ENCODE data around the gene CFAP61.

CFAP61 gene

DNA sequence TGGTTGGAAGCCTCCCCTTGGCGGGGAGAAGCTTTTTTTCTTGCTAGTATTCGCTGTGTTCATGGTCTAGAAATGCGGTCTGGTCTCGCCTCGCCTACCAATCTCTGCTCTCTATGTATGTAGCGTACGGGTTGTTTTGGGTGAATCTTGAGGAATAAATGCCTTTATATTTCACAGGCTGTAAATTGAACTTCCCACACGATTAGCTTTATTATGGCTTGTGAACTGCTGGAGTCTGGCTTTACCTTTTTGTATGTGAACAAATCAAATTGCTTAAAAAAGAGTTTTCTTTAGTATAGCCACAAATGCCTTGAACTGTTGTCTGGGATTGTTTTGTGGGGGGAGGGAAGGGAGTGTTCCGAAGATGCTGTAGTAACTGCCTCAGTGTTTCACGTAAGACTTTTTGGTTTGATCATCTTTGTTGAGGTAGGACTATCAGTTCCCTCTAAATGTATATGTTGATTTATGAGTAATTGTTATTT, 317.8 kb downstream of the CFAP61 start:
- DNase-seq: no peak

DNA sequence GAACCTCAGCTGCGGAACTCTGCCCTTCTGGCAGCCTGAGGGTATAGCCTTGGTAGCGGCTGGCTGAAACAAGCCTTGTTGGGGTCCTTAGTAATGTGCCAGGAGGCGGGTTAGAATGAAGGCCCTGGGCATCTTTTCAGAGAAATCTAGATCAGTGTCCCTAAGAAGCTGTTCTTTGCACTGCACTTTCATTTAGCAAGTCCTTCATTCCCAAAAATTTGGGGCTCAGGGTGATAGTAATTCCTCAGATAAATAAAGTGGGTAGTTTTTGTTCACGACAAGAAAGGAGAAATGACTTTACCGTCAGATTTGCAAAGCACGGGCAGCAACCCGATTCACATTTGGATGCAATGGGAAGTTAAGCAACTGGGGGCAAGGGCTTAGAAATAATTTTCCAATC, 318.8 kb downstream of the CFAP61 start:
- DNase-seq: no peak

DNA sequence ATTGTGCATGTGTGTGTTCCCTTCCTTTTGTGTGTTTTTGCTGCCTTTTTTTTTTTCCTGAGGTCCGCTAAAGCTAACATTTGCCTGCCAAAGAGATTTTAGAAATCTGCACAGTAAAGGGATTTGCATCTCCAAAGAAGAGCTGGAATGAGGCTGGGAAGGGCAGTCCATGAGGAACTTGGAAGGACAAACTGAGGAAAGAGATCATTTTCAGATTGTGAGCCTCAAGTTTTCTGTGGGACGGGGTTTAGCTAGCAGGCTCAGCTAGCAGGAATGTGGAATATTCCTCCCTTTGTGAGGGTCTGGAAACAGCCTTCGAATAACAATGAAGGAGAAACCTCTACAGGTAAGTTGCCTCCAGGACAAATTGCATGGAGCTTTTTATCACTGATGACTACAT, 319.3 kb downstream of the CFAP61 start:
- DNase-seq: no peak

DNA sequence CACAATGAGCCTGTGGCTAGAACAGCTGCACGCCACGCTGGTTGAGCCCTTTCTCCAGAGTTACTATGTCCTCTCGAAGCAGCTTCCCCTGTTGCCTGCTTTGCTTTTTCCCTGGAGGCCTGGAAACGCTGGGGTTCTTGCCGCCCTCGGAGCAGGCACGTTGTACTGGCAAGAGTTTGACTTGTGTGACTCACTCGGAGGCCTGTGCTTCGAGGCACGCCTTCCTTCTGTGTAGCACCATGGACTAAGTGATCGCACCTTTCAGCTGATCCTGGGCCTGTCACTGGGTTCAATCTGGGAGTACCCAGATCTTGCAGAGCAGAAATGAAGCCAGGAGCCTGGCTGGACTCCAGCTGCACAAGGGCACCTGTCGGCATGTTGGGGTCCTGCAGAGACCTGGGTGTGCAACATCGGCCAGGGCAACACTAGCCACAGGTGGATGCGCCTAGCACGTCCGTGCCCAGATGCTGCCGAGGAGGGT, 320.8 kb downstream of the CFAP61 start:
- DNase-seq: no peak

- no peak for DNase-seq
These were observed 323.5 kb downstream of the CFAP61 start for GRCh38 chr20:20375862-20376261.

DNA sequence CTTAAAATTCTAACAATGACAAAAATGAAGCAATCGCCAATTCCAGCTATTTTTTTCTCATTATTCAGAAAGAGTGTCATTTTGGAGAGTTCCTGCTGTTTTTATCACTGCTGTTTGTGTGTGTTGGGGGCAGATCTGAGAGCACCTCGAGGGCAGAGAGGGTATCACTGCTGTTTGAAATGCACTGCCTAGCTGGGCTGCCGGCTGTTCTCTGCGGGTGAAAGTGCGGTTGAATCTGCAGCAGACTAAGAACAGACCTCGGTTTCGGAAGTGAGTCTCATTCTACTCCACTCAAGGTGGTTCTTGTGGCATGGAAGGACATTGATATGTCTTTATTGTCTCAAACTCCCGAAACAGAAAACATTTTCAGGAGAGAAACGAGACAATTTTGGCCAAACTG, 333.9 kb downstream of the CFAP61 start:
- DNase-seq: no peak

DNA sequence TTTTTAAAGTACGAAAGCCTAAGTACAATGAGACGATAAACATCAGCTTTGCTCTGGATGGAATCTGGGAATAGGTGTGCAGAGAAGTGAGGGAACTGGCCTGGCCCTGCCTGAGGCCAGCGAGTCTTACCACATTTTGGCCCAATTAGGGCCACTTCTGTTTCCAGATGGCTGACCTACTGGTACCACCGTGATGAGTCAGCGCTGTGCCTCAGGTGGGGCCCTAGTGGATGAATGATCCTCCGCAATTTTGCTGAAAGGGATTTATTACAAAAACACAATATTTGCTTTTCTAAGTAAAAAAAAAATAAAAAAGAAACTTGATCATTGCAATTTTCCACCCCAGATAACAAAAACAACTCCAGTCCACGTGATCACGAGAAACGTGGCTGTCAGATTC, 338.1 kb downstream of the CFAP61 start:
- no peak for DNase-seq

DNA sequence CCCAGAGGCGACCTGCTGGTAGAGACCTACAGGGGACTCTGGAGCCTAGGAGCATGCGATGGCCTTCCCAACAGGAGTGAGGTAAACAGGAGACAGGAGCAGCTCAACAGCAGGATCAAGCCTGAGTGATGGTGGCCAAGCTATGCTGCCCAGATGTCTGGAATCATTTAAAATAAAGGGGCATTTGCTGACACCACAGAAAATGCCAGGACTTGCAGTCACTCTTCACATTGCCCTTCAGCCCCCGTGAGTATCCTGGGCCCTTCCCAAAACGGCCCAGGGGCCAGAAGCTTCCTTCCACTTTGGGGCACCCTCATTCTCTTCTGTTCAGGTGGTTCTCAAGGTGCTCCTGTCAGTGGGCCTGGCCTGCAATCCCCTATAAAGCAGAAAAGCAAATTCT, 338.8 kb downstream of the CFAP61 start:
- DNase-seq: no peak

DNA sequence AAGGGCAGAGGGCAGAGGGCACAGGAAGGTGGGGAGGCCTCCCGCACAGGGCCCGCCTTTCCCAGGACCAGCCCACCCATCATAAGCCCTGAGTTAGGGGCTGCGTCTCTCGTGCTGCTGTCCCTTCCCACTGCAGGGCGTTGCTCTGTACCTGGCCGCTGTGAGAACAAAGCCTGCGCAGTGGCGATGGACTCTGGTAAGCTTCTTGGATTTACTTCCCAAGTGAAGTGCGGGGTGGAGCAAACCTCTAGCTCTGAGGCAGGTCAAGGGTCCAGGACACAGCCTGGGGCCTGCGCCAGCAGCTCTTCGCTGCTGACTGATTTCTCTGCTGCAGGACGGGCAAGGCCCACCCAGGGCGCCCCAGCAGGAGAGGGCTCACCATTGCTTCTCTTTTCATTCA, 339.4 kb downstream of the CFAP61 start:
- DNase-seq: no peak

DNA sequence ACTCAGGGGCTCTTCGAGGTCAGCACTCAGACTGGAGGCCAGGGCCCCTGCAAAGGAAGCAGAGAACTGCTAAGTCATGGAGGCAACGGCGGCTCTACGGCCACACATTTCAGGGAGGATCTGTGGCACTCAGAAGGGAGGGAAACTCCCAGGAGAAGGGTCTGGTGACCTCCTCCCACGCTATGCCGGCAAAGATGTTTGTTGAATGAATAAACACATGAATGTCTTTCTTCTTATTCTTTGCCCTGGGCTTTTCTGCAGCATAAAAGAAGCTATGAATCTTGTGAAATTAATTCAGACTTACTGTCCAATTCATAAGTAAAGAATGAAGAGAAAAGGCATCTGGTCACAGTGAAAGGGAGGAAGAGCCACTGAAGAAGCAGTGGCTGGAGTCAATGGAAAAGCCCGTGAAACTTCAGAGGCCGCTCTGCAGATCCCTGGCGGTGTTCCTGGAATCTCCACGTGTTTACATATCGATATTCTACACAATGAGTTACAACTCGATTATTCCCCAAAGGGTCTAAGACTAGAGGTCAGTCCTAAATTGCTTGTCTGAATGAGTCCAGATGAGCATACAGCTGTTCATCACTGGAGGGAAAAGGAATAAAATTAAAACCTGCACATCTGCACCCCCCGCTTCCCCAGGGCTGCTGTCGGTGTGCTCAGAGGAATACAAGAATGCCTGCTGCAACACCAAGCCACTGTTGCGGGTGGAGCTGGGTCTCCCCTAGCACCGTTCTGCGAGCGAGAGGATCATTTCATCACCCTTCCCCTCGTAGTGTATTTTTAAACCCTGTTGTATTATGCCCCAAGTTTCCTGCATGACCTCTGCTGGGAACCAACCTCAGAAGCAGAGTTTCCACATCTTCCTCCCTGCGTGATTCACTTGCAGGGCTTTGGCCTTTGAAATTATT, 341.1 kb downstream of the CFAP61 start:
- no peak for DNase-seq

DNA sequence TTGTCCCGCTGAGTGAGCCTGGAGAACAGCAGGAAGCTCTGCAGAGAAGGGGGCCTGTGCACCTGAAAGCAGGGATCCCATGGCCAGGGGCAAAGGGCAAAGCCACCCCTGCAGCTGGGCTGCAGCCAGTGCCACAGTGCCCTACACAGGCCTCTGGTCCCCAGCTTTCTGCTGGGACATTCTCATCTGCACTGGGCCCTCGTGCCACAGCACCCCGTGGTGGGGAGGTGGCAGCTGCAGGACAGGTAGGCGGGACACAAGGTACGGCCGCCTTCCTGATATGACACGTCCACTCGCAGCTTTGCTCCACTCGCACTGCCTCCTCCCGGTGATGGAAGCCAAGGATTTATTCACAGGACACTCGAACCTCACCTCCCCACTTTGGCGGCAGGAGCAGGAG, 342.8 kb downstream of the CFAP61 start:
- no peak for DNase-seq

DNA sequence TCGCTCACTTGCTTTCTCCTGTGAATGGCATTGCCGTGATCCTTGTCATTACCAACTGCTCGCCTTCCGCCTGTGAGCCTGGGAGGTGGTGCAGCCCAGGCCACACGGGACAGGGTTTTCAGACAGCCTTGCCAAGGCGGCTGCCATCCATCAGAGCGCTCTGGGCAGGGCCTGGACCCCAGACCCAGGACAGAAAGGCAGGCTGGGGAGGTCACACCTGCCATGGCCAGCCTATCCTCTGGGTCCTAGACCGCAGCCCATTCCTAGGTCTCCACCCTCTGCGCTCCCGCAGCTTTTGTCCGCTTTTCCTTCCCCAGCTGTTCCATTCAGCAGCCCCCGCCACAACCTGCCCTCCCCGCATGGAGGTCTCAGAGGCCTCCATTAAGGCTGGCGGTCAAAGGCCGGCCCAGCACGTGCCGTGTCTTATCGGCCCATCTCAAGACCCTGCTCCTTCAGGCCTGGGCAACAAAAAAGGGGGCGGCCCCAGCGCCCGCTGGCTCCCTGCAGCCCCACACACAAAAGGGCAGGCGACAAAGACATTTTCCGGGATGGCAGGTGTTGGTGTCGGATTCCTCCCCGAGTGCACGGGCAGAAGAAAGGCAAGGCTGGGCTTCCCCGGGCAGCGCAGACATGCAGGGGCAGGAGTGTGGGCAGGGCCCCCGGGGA, 343.7 kb downstream of the CFAP61 start:
- DNase-seq: no peak

GRCh38 chr20:20396794-20397193, 344.5 kb downstream of the CFAP61 start:
- DNase-seq: no peak

- DNase-seq: no peak
These were observed 345.8 kb downstream of the CFAP61 start for GRCh38 chr20:20398123-20398522.

- DNase-seq: no peak
These were observed 347.5 kb downstream of the CFAP61 start for GRCh38 chr20:20399531-20400500.

GRCh38 chr20:20401991-20402390, 349.7 kb downstream of the CFAP61 start:
- no peak for DNase-seq

DNA sequence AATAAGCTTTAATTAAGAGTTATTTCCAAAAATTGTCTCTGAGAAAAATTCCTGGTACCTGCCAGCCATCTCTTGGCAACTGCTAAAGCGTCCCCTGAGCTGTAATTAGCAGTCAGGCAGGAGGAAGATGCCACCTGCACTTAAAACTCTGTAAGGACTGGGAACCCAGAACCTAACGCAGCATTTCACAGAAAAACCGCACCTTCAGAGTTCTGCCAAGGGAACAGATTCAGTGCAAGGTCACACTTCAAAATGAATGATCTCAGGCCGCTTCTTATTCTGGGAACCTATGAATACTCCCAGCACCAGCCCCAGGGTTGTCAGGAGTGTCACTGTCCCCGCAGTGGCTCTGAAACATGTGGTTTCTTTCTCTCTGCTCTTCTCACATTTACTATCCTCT, 352.3 kb downstream of the CFAP61 start:
- no peak for DNase-seq

- DNase-seq: no peak
These were observed 353.3 kb downstream of the CFAP61 start for GRCh38 chr20:20405623-20406022.

- no peak for DNase-seq
These were observed 354.0 kb downstream of the CFAP61 start for GRCh38 chr20:20406306-20406705.

DNA sequence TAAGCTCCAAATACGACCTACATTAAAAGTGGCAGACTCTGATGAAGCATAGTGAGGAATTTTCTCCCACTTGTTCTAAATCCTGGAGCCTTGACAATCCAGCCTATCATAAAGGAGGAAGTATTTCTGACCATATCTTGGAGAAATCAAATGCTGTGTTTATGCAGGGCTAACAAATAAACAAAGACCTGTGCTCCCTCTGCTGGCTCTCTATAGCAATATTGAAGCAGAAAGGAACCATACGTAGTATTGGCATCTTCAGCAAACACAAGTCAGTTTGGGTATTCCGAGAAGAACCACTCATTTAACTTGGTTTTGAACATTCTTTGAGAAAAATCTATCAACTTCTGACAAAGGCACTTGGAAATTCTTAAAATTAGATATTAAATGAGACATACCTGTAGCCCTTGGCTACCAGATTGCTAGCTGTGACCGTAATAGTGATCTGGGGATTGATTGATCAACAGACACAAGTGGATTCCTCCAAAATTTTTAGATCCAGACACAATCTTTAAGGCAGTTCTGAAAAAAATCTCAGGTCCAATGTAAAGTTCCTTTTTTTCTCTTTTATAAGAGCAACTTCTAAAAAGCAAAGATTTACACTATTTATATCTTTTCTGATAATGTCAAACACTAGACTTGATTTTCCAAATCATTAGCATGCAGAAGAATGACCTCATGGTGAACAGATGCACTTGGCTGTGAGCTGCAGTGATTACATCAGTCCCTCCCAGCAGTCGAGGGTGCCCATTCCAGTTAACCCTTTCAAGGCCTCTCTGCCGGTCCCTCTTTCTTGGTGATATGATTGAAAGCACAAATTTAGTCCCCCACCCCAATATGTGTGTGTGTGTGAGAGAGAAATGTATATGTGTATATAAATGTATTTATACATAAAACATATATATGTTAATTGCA, 355.8 kb downstream of the CFAP61 start:
- DNase-seq: no peak

DNA sequence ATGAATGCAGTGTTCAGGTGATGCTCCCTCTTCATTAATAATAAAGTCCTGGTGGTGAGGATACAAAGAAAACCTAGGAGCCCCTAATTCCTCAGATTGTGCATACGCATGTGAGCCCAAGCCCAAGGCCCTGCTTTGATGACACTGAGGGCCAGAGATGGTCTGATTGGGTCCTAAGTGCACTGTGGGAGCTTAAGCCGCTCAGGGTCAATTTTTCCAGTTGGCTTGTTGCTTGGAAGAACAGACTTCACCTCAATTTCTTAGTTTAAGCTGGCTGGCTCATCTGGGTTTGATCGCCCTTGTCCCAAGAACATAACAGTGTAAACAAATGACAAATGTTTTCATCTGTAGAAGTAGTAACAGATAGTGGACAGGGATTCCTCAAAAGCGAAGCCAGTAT, 357.0 kb downstream of the CFAP61 start:
- no peak for DNase-seq
